ENCODE data around the gene KCP. TPM values are rescaled to one million over a fixed set of nuclear protein-coding genes. Genes with fewer than 3 reads are reported as not detected.

Gene KCP
- total RNA-seq, 2 experiments from 2014 or later, result 1.4 to 2.3 TPM

GRCh38 chr7:128948312-128948973 is 37.9 kb upstream of the KCP start:
- Histone ChIP-seq H3K36me3 (ENCODE audit: insufficient read depth, low read length) (peaks cover 39% of the 10 kb centered on the region), H3K27ac (ENCODE audit: low read depth, low read length, poor library complexity, severe bottlenecking) (no peak overlapping the region), H3K79me2 (ENCODE audit: insufficient read depth, low read depth, low read length) (no peaks in the 10 kb centered on the region), H3K9me3 (ENCODE audit: low read length) (no peaks in the 10 kb centered on the region), H3K4me1 (ENCODE audit: insufficient read depth, low read length, poor library complexity, severe bottlenecking) (peaks cover 3% of the 10 kb centered on the region), H4K20me1 (ENCODE audit: insufficient read depth, low read length) (no peaks in the 10 kb centered on the region), H3K4me2 (ENCODE audit: low read length) (no peak overlapping the region), H3K9me2 (ENCODE audit: insufficient read depth, low read length) (no peaks in the 10 kb centered on the region), H3K4me3 (ENCODE audit: low read depth, low read length, poor library complexity, severe bottlenecking) (no peak overlapping the region), H2AFZ (ENCODE audit: low read length) (no peak overlapping the region)
- BruUV-seq (replicated peaks), result no TSS peak
- no peak for DNase-seq (ENCODE audit: low spot score)
- intact Hi-C loops (cut with micrococcal nuclease; ENCODE audit: unreplicated experiment), result no loop called here
- CTCF ChIA-PET (ENCODE audit: unreplicated experiment), result interaction anchor here (1.4 kb wide), 1 partner anchor 9 kb away, joined by 4 read pairs; no protein-coding TSS in a partner anchor
- POLR2A ChIA-PET, result interaction anchor here (0.5 to 1.0 kb wide), 3 partner anchors 59 to 1006 kb away, joined by 3 read pairs; no protein-coding TSS in a partner anchor
- TF ChIP-seq EZH2phosphoT487 (IDR thresholded peaks at IDR 0.05; ENCODE audit: borderline replicate concordance, low read depth, low read length), result no peak
- TF ChIP-seq, protein P1, sequence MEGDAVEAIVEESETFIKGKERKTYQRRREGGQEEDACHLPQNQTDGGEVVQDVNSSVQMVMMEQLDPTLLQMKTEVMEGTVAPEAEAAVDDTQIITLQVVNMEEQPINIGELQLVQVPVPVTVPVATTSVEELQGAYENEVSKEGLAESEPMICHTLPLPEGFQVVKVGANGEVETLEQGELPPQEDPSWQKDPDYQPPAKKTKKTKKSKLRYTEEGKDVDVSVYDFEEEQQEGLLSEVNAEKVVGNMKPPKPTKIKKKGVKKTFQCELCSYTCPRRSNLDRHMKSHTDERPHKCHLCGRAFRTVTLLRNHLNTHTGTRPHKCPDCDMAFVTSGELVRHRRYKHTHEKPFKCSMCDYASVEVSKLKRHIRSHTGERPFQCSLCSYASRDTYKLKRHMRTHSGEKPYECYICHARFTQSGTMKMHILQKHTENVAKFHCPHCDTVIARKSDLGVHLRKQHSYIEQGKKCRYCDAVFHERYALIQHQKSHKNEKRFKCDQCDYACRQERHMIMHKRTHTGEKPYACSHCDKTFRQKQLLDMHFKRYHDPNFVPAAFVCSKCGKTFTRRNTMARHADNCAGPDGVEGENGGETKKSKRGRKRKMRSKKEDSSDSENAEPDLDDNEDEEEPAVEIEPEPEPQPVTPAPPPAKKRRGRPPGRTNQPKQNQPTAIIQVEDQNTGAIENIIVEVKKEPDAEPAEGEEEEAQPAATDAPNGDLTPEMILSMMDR (conservative IDR thresholded peaks at IDR 0.05; ENCODE audit: low read length), result no peak

DNA sequence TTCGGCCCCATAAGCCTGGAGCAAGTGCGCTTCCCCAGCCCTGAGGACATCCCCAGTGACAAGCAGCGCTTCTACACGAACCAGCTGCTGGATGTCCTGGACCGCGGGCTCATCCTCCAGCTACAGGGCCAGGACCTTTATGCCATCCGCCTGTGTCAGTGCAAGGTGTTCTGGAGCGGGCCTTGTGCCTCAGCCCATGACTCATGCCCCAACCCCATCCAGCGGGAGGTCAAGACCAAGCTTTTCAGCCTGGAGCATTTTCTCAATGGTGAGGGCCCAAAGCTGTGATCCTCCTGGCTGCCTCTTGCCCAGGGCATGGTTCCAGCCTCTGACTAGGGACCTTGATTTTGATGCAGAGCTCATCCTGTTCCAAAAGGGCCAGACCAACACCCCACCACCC is 37.3 kb upstream of the KCP start:
- ChIA-PET POLR2A (interaction anchor here (0.5 to 1.0 kb wide), 3 partner anchors 59 to 1007 kb away, joined by 3 read pairs; no protein-coding TSS in a partner anchor), CTCF (ENCODE audit: unreplicated experiment) (interaction anchor here (1.4 kb wide), 1 partner anchor 8 kb away, joined by 4 read pairs; no protein-coding TSS in a partner anchor)
- Histone ChIP-seq H4K20me1 (ENCODE audit: insufficient read depth, low read length) (no peaks in the 10 kb centered on the region), H2AFZ (ENCODE audit: low read length) (no peak overlapping the region), H3K27ac (ENCODE audit: low read depth, low read length, poor library complexity, severe bottlenecking) (no peak overlapping the region), H3K79me2 (ENCODE audit: insufficient read depth, low read depth, low read length) (no peaks in the 10 kb centered on the region), H3K9me2 (ENCODE audit: insufficient read depth, low read length) (no peaks in the 10 kb centered on the region), H3K9me3 (ENCODE audit: low read length) (no peaks in the 10 kb centered on the region), H3K36me3 (ENCODE audit: insufficient read depth, low read length) (peaks cover 33% of the 10 kb centered on the region), H3K4me3 (ENCODE audit: low read depth, low read length, poor library complexity, severe bottlenecking) (no peak overlapping the region), H3K4me1 (ENCODE audit: insufficient read depth, low read length, poor library complexity, severe bottlenecking) (no peaks in the 10 kb centered on the region), H3K4me2 (ENCODE audit: low read length) (no peak overlapping the region)
- TF ChIP-seq EZH2phosphoT487 (IDR thresholded peaks at IDR 0.05; ENCODE audit: borderline replicate concordance, low read depth, low read length), result no peak
- TF ChIP-seq, protein P1 (conservative IDR thresholded peaks at IDR 0.05; ENCODE audit: low read length), result no peak
- intact Hi-C loops (cut with micrococcal nuclease; ENCODE audit: unreplicated experiment), result no loop called here
- DNase-seq (ENCODE audit: low spot score), result no peak
- BruUV-seq (replicated peaks), result no TSS peak
